ENCODE measurements around the gene PUS10.

PUS10 gene

DNA sequence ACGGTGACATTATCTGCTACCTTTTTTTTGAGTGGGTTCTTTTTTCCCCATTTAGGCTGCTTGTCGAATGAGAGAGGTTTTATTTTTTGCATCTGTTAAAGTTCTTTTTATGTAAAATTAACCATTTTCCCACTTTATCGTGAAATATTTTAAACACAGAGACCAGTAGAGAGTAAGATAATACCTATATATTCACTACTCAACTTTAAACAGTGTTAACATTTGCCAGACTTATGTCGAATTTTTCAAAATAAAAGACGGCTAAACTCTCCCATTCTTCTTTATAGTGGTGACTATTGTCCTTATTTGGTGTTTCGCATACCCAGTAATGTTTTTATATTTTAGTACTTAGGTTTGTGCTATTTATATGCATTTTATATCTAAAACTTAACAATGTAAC, 743 bp upstream of the PUS10 start:
- peaks cover 35% of the 10 kb centered on the region for H3K4me1 ChIP-seq (ENCODE audit: insufficient read depth, low read length)
- peak overlapping the region; percentile 71 for H3K9ac ChIP-seq (ENCODE audit: low read depth, low read length)
- H3K27me3 ChIP-seq (ENCODE audit: insufficient read depth, low read length, poor library complexity): no peaks in the 10 kb centered on the region
- no peak for DNase-seq
- peaks cover 79% of the 10 kb centered on the region for H3K79me2 ChIP-seq (ENCODE audit: insufficient read depth, low read length)
- no peak for TF ChIP-seq EZH2 (IDR thresholded peaks at IDR 0.05; ENCODE audit: borderline replicate concordance, low read depth, low read length, severe bottlenecking)
- TF ChIP-seq, protein P1, sequence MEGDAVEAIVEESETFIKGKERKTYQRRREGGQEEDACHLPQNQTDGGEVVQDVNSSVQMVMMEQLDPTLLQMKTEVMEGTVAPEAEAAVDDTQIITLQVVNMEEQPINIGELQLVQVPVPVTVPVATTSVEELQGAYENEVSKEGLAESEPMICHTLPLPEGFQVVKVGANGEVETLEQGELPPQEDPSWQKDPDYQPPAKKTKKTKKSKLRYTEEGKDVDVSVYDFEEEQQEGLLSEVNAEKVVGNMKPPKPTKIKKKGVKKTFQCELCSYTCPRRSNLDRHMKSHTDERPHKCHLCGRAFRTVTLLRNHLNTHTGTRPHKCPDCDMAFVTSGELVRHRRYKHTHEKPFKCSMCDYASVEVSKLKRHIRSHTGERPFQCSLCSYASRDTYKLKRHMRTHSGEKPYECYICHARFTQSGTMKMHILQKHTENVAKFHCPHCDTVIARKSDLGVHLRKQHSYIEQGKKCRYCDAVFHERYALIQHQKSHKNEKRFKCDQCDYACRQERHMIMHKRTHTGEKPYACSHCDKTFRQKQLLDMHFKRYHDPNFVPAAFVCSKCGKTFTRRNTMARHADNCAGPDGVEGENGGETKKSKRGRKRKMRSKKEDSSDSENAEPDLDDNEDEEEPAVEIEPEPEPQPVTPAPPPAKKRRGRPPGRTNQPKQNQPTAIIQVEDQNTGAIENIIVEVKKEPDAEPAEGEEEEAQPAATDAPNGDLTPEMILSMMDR (IDR thresholded peaks at IDR 0.05; ENCODE audit: borderline replicate concordance, extremely low read depth, low read length, poor library complexity, severe bottlenecking): no peak
- peaks cover 6% of the 10 kb centered on the region; the same call in 1 of the 2 replicates for H4K20me1 ChIP-seq (ENCODE audit: insufficient read depth, low read length)
- peak overlapping the region; percentile 66 to 79 for H3K4me3 ChIP-seq (ENCODE audit: low read depth in 1 of 2, low read length in 2 of 2)
- H3K4me2 ChIP-seq (ENCODE audit: insufficient read depth, low read length): peak overlapping the region; percentile 75
- H3K27ac ChIP-seq (ENCODE audit: low read length): peak overlapping the region; percentile 96
- H3K9me3 ChIP-seq (ENCODE audit: insufficient read depth, low read length, severe bottlenecking): no peaks in the 10 kb centered on the region
- no peak for ATAC-seq (ENCODE audit: insufficient read depth, low read depth)
- peaks cover 19% of the 10 kb centered on the region for H3K36me3 ChIP-seq (ENCODE audit: insufficient read depth, low read length)
- 0 out of 2 replicates have a peak overlapping the region, but pooled peaks have one; percentile 98 for H2AFZ ChIP-seq (ENCODE audit: low read depth, low read length)

DNA sequence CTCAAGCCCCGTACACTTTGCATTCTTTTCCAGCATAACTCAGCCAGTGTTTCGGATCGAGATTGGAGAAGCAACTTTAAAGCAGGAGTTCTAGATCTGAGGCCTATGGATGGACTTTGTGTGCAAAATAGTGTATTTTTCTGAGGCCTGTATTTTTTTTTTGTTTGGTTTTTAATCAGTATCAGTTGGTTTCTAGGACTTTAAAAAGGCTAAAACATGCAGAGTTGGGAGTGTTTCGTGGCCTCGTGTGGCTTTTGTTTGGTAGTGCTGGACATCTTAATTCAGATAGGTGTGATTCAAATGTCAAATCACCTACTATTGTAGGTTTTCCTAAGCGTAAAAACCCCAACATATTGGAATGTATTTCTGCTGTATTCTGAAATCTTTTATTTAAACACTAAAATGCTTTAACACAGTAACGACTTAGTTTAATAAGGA, 282 bp upstream of the PUS10 start:
- Histone ChIP-seq H3K4me2 (ENCODE audit: insufficient read depth, low read length) (peak overlapping the region; percentile 75), H3K27me3 (ENCODE audit: insufficient read depth, low read length, poor library complexity) (no peaks in the 10 kb centered on the region), H4K20me1 (ENCODE audit: insufficient read depth, low read length) (peaks cover 6% of the 10 kb centered on the region; the same call in 1 of the 2 replicates), H3K79me2 (ENCODE audit: insufficient read depth, low read length) (peaks cover 75% of the 10 kb centered on the region), H3K36me3 (ENCODE audit: insufficient read depth, low read length) (peaks cover 19% of the 10 kb centered on the region), H3K4me1 (ENCODE audit: insufficient read depth, low read length) (peaks cover 35% of the 10 kb centered on the region), H3K4me3 (ENCODE audit: low read depth in 1 of 2, low read length in 2 of 2) (peak overlapping the region; percentile 66 to 79), H3K9ac (ENCODE audit: low read depth, low read length) (peak overlapping the region; percentile 71), H2AFZ (ENCODE audit: low read depth, low read length) (peak overlapping the region; percentile 98), H3K9me3 (ENCODE audit: insufficient read depth, low read length, severe bottlenecking) (no peaks in the 10 kb centered on the region), H3K27ac (ENCODE audit: low read length) (peak overlapping the region; percentile 96)
- TF ChIP-seq, protein P1 (IDR thresholded peaks at IDR 0.05; ENCODE audit: borderline replicate concordance, extremely low read depth, low read length, poor library complexity, severe bottlenecking): no peak
- TF ChIP-seq EZH2 (IDR thresholded peaks at IDR 0.05; ENCODE audit: borderline replicate concordance, low read depth, low read length, severe bottlenecking): no peak
- DNase-seq (no peak), ATAC-seq (ENCODE audit: insufficient read depth, low read depth) (no peak; the same call in 2 of the 3 replicates)

DNA sequence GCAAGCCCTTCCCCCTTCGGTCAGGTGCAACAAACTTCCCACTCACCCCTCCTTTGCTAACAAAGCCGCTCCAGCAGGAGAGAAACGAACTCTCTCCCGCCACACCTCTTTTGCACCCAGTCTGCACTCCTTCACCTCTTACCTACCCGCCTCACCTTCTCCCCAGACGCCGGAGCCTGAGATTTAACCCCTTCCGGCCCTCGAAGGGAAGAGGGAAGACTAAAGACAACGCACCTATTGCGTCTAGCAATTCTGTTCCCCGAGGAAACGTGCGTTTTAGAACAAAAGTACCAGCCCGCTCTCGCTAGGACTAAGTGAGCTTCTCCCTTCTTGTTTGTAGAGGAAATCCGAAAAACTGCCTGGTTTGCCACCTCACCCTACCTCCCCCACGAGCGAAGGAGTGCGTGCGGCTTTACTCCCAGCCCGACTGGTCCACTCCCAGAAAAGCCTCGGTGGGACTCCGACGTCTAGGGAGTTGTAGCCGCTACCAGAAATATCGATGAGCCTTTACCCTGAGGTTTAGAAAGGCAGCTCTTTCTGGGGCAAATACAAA, 976 bp downstream of the PUS10 start:
- H3K9me3 ChIP-seq (ENCODE audit: insufficient read depth, low read length, severe bottlenecking): no peaks in the 10 kb centered on the region
- H3K4me1 ChIP-seq (ENCODE audit: insufficient read depth, low read length): peaks cover 35% of the 10 kb centered on the region
- peaks cover 62% of the 10 kb centered on the region for H3K79me2 ChIP-seq (ENCODE audit: insufficient read depth, low read length)
- no peaks in the 10 kb centered on the region for H3K27me3 ChIP-seq (ENCODE audit: insufficient read depth, low read length, poor library complexity)
- peak overlapping the region; percentile 98 for H2AFZ ChIP-seq (ENCODE audit: low read depth, low read length)
- peak; percentile 78 for DNase-seq
- peak overlapping the region; percentile 75 for H3K4me2 ChIP-seq (ENCODE audit: insufficient read depth, low read length)
- peaks cover 6% of the 10 kb centered on the region; the same call in 1 of the 2 replicates for H4K20me1 ChIP-seq (ENCODE audit: insufficient read depth, low read length)
- peak overlapping the region; percentile 96 for H3K27ac ChIP-seq (ENCODE audit: low read length)
- H3K36me3 ChIP-seq (ENCODE audit: insufficient read depth, low read length): peaks cover 13% of the 10 kb centered on the region
- peak overlapping the region; percentile 66 to 79 for H3K4me3 ChIP-seq (ENCODE audit: low read depth in 1 of 2, low read length in 2 of 2)
- H3K9ac ChIP-seq (ENCODE audit: low read depth, low read length): peak overlapping the region; percentile 71
- ATAC-seq (ENCODE audit: insufficient read depth, low read depth): peak; percentile 74
- TF ChIP-seq, protein P1 (IDR thresholded peaks at IDR 0.05; ENCODE audit: borderline replicate concordance, extremely low read depth, low read length, poor library complexity, severe bottlenecking): no peak
- TF ChIP-seq EZH2 (IDR thresholded peaks at IDR 0.05; ENCODE audit: borderline replicate concordance, low read depth, low read length, severe bottlenecking): no peak

Data from DND-41 (cell line).